ENCODE data around the gene IRX3. TPM values are rescaled to one million over a fixed set of nuclear protein-coding genes. Genes with fewer than 3 reads are reported as not detected.
A peak's percentile ranks its signal among the peaks of the same experiment; 100 is the strongest.

IRX3 gene
- total RNA-seq, 1 experiment from 2014 or later: 2.4 TPM

GRCh38 chr16:54268340-54268739 lies 18.2 kb downstream of the IRX3 start:
- no peak overlapping the region for H3K14ac ChIP-seq (ENCODE audit: insufficient read depth, low read length)
- H2AFZ ChIP-seq (ENCODE audit: low read length): no peak overlapping the region
- H3K23ac ChIP-seq (ENCODE audit: insufficient read length, low read depth, low read length): no peak overlapping the region
- no peak overlapping the region for H3K4me2 ChIP-seq (ENCODE audit: insufficient read depth, insufficient read length, low read length)
- no peak overlapping the region for H3K27ac ChIP-seq (ENCODE audit: insufficient read length, low read depth, low read length)
- H3K23me2 ChIP-seq (ENCODE audit: insufficient read length, low read depth, low read length, poor library complexity, severe bottlenecking): no peaks in the 10 kb centered on the region
- H2AK5ac ChIP-seq (ENCODE audit: insufficient read length, low read length): no peak overlapping the region
- WGBS (ENCODE audit: extremely low coverage, insufficient read length, low lambda C conversion rate): no CpG with 5 or more reads among the region's 7 CpGs
- H2BK15ac ChIP-seq (ENCODE audit: low read depth, low read length): no peak overlapping the region
- no peak overlapping the region for H3T11ph ChIP-seq (ENCODE audit: low read length)
- Mint-ChIP-seq H3K27ac (no peak overlapping the region; a peak in 1 of 7 replicates), H3K27me3 (ENCODE audit: low read depth) (peaks cover 13% of the 10 kb centered on the region), H3K36me3 (ENCODE audit: insufficient read depth in 1 of 3, low read depth in 3 of 3) (no peaks in the 10 kb centered on the region; a peak in 1 of 7 replicates), H3K4me1 (no peaks in the 10 kb centered on the region), H3K4me3 (no peak overlapping the region), H3K9me3 (no peaks in the 10 kb centered on the region; a peak in 1 of 5 replicates)
- H3K9me3 ChIP-seq (ENCODE audit: control insufficient read depth, low read depth, low read length): no peaks in the 10 kb centered on the region
- H3K4ac ChIP-seq (ENCODE audit: low read depth, low read length): no peak overlapping the region
- no peak overlapping the region for H4K91ac ChIP-seq (ENCODE audit: insufficient read length, low read depth, low read length)
- no peaks in the 10 kb centered on the region for H3K27me3 ChIP-seq (ENCODE audit: insufficient read depth, low read length)
- H3K9ac ChIP-seq (ENCODE audit: extremely low read depth, insufficient read length, low read length): no peak overlapping the region
- H4K20me1 ChIP-seq (ENCODE audit: control insufficient read depth, insufficient read depth, insufficient read length): no peaks in the 10 kb centered on the region
- H3K18ac ChIP-seq (ENCODE audit: insufficient read length, low read depth, low read length): no peak overlapping the region
- H2BK20ac ChIP-seq (ENCODE audit: low read depth, low read length, poor library complexity, severe bottlenecking): no peak overlapping the region
- H2BK5ac ChIP-seq (ENCODE audit: insufficient read length, low read length): no peak overlapping the region
- H3K79me2 ChIP-seq (ENCODE audit: insufficient read depth, low read length): no peaks in the 10 kb centered on the region
- H3K56ac ChIP-seq (ENCODE audit: insufficient read length, low read depth, low read length): no peak overlapping the region
- no peak overlapping the region for H4K8ac ChIP-seq (replicated peaks; ENCODE audit: insufficient read length, low read depth, low read length)
- no peak for TF ChIP-seq CTCF (conservative IDR thresholded peaks at IDR 0.05)
- H2BK12ac ChIP-seq (ENCODE audit: insufficient read length, low read depth, low read length): no peak overlapping the region
- no peaks in the 10 kb centered on the region for H3K4me1 ChIP-seq (ENCODE audit: insufficient read depth, low read length)
- H2BK120ac ChIP-seq (ENCODE audit: low read depth, low read length, poor library complexity, severe bottlenecking): no peak overlapping the region
- H3K79me1 ChIP-seq (ENCODE audit: insufficient read depth, low read depth, low read length, poor library complexity, severe bottlenecking): no peaks in the 10 kb centered on the region
- H4K5ac ChIP-seq (ENCODE audit: insufficient read length, low read depth, low read length): no peak overlapping the region
- DNase-seq: peak; percentile 10
